NCI-H2171 (cell line): ENCODE measurements around the gene HIBADH.

Experiments used
- DNase-seq: peaks from one replicate; lab custom pipeline; 2025; lab: John Stamatoyannopoulos, UW

Gene HIBADH

DNA sequence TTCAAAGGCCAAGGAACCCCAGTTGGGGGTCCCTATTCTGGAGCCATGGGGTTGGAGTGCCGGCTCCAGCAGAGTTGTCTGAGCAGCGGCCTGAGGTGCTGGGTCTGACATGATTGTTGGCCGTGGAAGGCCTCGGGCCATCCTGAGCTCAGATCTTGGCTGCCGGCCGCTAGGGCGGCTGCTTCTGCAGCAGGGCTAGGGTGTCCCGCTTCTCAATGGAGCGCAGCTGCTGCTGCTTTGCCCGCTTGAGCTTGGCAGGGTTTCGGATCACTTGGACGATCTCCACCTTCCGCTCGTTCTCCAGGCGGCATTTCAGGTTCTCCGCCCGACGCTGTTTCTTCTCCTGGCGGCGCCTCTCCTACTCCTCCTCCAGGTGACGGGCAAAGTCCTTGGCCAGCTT, 171.1 kb downstream of the HIBADH start:
- no peak for DNase-seq

DNA sequence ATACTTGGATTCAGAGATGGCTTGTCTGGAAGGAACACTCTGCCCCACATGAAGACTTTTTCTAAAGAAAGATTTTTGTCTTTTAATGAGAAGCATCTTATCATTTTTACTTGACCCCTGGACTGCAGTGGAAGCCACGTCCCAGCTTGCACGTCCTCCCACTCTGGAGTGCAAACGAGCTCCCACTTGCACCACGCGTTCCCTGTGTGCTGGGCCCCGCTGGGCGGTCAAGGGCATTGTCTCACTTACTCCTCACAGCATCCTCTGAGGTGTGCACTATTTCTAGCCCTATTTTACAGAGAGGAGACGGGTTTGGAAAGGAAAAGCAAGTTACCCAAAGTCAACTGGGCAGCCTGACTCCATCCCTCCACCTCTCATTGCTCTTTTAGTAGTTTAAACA, 175.2 kb downstream of the HIBADH start:
- no peak for DNase-seq

DNA sequence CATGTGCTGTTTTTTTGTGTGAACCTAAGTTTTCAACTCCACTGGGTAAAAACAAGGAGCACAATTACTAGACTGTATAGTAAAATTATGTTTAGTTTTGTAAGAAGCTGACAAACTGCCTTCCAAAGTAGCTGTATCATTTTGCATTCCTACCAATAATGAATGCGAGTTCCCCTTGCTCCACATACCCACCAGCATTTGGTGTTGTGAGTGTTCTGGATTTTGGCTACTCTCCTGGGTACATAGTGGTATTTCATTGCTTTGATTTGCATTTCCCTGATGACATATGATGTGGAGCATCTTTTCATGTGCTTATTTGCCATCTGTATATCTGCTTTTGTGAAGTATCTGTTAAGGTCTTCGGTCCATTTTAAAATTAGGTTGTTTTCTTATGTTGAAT, 178.2 kb downstream of the HIBADH start:
- no peak for DNase-seq

DNA sequence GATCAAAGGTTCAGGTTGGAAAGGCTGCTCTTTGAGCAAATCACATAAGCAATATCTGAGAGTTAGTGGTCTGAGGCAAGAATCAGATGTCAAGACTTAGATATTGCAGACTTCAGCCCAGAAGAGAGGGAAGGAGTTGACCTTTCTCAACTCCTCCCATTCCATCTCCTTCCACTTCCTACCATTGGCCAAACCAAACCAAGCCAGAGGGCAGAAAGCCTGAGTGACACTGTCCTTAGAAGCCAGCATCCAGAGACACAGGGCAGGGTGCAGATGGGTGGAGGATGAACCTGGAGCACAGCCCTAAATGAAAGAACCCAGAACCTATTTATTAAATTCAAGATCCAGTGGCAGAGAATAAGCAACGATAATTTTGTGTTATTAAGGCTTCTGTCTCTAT, 180.5 kb downstream of the HIBADH start:
- DNase-seq, result no peak

DNA sequence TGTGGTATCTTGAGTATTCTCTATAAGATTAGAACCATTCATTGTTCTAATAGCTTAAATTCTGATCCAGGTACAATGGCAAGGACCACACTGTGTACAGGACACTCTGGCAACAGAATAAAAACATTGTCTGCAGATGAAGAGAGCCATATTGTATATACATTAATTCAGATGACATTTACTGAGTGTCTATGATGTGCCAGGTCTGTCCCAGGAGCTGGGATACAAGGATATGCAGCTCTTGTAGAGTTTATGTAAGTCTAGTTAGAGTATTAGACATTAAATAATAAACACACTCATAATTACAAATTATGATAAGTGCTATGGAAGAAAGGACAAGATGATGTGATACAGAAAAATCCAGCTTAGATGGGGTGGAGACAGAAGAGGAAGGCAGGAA, 184.1 kb downstream of the HIBADH start:
- DNase-seq, result no peak

DNA sequence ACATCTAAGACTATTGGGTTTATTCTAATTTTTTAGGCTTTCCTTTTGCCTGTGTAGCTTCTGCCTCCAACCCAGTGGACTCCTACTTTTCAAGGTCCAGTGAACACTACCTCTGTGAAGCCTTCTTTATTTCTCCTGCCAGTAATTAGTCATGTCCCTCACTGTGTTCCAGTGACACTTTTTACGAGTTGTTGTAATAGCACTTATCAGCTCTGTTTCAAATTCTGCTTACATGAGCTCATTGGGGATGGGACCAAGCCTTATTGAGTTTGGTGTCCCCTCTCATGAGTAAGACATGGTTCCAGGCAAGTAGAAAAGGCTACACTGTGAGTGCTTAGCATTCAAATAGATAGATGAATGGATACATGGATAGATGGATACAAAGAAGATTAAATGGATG, 184.6 kb downstream of the HIBADH start:
- DNase-seq, result no peak

DNA sequence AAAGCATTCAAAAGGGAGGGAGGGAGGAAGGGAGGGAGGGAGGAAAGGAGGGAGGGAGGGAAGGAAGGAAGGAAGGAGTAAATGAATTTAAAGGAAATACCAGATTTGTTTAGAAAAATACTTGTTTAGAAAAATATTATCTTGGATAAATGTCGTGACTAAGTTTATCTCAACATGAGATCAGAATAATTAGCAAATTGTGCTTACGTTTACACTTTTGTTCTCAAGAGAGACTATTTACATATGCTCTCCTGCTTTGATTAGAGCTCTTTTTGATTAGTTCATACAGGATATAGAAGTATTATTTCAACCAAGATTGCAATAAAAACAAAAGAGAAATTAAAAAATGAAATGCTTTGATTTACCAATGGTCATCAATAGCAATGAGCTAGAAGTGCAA, 186.2 kb downstream of the HIBADH start:
- no peak for DNase-seq
